Pancreas (tissue), 10 donors: ENCODE results near the gene ACRBP. TPM values are rescaled to one million over a fixed set of nuclear protein-coding genes. Genes with fewer than 3 reads are reported as not detected.

ENCODE experiments used
- ATAC-seq, 4 donors: fragments of 200-7000 bp; cut with Tn5 transposase; one replicate each; pipeline versions ENCODE4 v1.8.0 to v1.9.1; 2020; ENCODE audit warnings: mild to moderate bottlenecking in 4 of 4, moderate library complexity in 4 of 4
- DNase-seq, 6 donors: peaks; one replicate each; pipeline ENCODE4 v3.0.0-alpha.2; 2020
- FAIRE-seq: peaks from 2 replicates; lab custom pipeline; 2012; peaks lifted over from hg19 to GRCh38; lab: Jason Lieb, UNC
- H3K27ac ChIP-seq, 4 donors: fragments of 200-600 bp; sonication (generic); 1 replicate in 3 of 4; 2 replicates in 1 of 4; pipeline versions ENCODE4 v1.5.0 to v1.8.0; 2020
- H3K27me3 ChIP-seq, 4 donors: fragments of 200-600 bp; one replicate each; pipeline ENCODE4 v1.8.0; 2021
- H3K36me3 ChIP-seq, 3 donors: fragments of 200-600 bp; sonication (generic) in 1 of 3; one replicate each; pipeline versions ENCODE4 v1.5.0 to v1.8.0; 2020 to 2021
- H3K4me1 ChIP-seq, 3 donors: fragments of 200-600 bp; one replicate each; pipeline ENCODE4 v1.8.0; 2021
- H3K4me3 ChIP-seq, 4 donors: fragments of 200-600 bp; sonication (generic) in 2 of 4; one replicate each; pipeline versions ENCODE4 v1.5.0 to v1.8.0; 2020 to 2021
- H3K9me3 ChIP-seq, 4 donors: fragments of 200-600 bp; one replicate each; pipeline ENCODE4 v1.8.0; 2021
- CTCF ChIP-seq, 4 donors: fragments of 200-600 bp; sonication (generic) in 3 of 4; IDR thresholded peaks; one replicate each; pipeline versions ENCODE4 v1.5.0 to v1.8.0; 2021; ENCODE audit warnings: antibody characterized with exemption in 4 of 4
- WGBS, 2 donors: extraction: QIAGEN DNeasy Blood & Tissue Kit; methylation state at CpG; one replicate each; pipeline ENCODE4 v1.1.7; 2013; 5-methylcytosine and 5-hydroxymethylcytosine counted together
- intact Hi-C, 3 donors: fragments of 100-400 bp; cut with DNase I; formaldehyde crosslinking; loops; one replicate each; pipeline versions ENCODE4 v1.11.1 to v1.14.2; 2022
- polyA plus RNA-seq, 2 donors: library from polyadenylated mRNA; stranded (reverse); fragments of 200-250 nt; gene quantifications; one replicate each; pipeline ENCODE4 v1.2.3, GENCODE V29; 2013
- total RNA-seq, 6 donors: library from RNA; stranded (reverse); fragmentation: NEBNext Ultra II Directional in 4 of 6; extraction: Animal tissue kit (Norgen Biotek cat#: 25700) in 4 of 6; gene quantifications; one replicate each; pipeline versions ENCODE4 v1.2.1 to v1.2.4, GENCODE V29; 2021 to 2023
- donor health status: healthy with polysubstance abuse.
- donor health status: DM: no; HTN: no; CAD: no; lungs with moderate emphysema.
- donor health status: DM: no; HTN: no; CAD: no.
- donor health status: control.
- donor health status: control.
- donor health status: Bipolar disorder and iron deficiency.
- donor health status: DM: yes; HTN: yes; CAD: no.
- donor health status: DM: no; HTN: no; CAD: no.
- donor health status: DM: no; HTN: no; CAD: no.
- donor health status: DM: yes; HTN: yes; CAD: no.

Gene ACRBP
- total and polyA plus RNA-seq, 8 donors, result 1.2 to 4.1 (median 1.8) TPM

DNA sequence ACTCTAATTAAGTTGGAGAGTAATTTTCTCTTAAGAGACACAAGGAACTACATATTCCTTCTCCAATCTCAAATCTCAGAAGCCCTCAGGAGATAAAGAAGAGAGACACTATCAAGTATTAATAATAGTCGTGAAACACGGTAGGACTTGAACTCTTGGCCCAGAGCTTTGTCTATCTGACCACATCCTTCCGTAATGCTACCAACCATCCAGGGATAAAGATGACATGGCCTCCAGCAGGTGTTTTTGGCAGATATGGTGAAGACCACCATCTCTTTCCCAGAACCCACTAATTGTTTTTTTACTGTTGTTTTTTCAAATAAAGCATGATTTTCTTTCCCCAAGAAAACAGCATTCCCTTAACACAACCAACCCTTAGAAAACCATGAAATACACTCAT lies 38.6 kb upstream of the ACRBP start:
- DNase-seq (no peak), FAIRE-seq (no peak), ATAC-seq (no peak)
- TF ChIP-seq CTCF (IDR thresholded peaks at IDR 0.05), result no peak
- peaks cover 3 to 20% (median 5%) of the 10 kb centered on the region in 3 donors for H3K4me1 ChIP-seq
- H3K27ac ChIP-seq, result no peak overlapping the region
- 73 to 77% methylated on average over 3 of the region's 3 CpGs for WGBS, 2 donors
- intact Hi-C loops, result no loop called here
- H3K27me3 ChIP-seq, result no peaks in the 10 kb centered on the region
- no peaks in the 10 kb centered on the region for H3K36me3 ChIP-seq
- no peaks in the 10 kb centered on the region for H3K9me3 ChIP-seq
- no peak overlapping the region for H3K4me3 ChIP-seq

DNA sequence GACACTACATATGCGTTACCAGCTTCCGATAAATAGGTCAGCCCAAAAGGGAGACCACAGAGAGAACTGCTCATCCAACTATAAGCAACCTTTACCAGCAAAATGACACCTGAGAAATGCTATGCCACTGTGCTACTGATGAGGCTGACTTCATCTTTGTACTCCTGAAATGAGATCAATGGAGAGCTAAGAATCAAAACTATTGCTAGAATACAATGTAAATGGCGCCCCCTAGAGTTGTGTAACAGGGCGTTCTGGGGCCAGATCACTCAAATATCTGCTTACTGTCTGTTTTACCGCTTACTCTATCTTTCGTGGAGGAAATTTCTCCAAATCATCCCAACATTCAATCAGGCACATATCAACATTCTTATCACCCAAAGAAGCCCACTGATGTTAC lies 37.4 kb upstream of the ACRBP start:
- 51 to 63% methylated on average over 6 of the region's 6 CpGs for WGBS, 2 donors
- intact Hi-C loops, result no loop called here
- H3K36me3 ChIP-seq, result peaks cover 0 to 1% (median 0%) of the 10 kb centered on the region in 3 donors
- peaks cover 3 to 12% (median 5%) of the 10 kb centered on the region in 3 donors for H3K4me1 ChIP-seq
- FAIRE-seq, result no peak
- no peaks in the 10 kb centered on the region for H3K27me3 ChIP-seq
- peak in 1 of 4 donors; percentile 30 for TF ChIP-seq CTCF (IDR thresholded peaks at IDR 0.05)
- ATAC-seq, result no peak
- no peak for DNase-seq
- H3K4me3 ChIP-seq, result no peak overlapping the region
- no peak overlapping the region for H3K27ac ChIP-seq
- no peaks in the 10 kb centered on the region for H3K9me3 ChIP-seq

- Histone ChIP-seq H3K4me1 (no peaks in the 10 kb centered on the region), H3K36me3 (peaks cover under 1 to 63% (median 44%) of the 10 kb centered on the region in 3 donors), H3K27me3 (no peaks in the 10 kb centered on the region), H3K4me3 (no peak overlapping the region), H3K27ac (no peak overlapping the region), H3K9me3 (no peaks in the 10 kb centered on the region)
- TF ChIP-seq CTCF (IDR thresholded peaks at IDR 0.05), result no peak
- no peak for FAIRE-seq
- intact Hi-C loops, result no loop called here
- no peak for DNase-seq
- WGBS, 2 donors, result 85 to 91% methylated on average over 5 of the region's 5 CpGs
- no peak for ATAC-seq
Observed at GRCh38 chr12:6676962-6677361, 29.7 kb upstream of the ACRBP start.

- no peaks in the 10 kb centered on the region for H3K4me1 ChIP-seq
- H3K4me3 ChIP-seq, result no peak overlapping the region
- H3K9me3 ChIP-seq, result no peaks in the 10 kb centered on the region
- no peak for TF ChIP-seq CTCF (IDR thresholded peaks at IDR 0.05)
- no peak overlapping the region for H3K27ac ChIP-seq
- intact Hi-C loops, result no loop called here
- H3K36me3 ChIP-seq, result peaks cover 6 to 83% (median 56%) of the 10 kb centered on the region in 3 donors
- H3K27me3 ChIP-seq, result no peaks in the 10 kb centered on the region
- no peak for FAIRE-seq
- no peak for ATAC-seq
- WGBS, 2 donors, result 89 to 92% methylated on average over 18 of the region's 18 CpGs
- no peak for DNase-seq
Observed at GRCh38 chr12:6672143-6672542, 24.9 kb upstream of the ACRBP start.

- 79 to 80% methylated on average over 8 of the region's 8 CpGs for WGBS, 2 donors
- TF ChIP-seq CTCF (IDR thresholded peaks at IDR 0.05), result no peak
- no peak for ATAC-seq
- Histone ChIP-seq H3K36me3 (peaks cover 6 to 56% (median 39%) of the 10 kb centered on the region in 3 donors), H3K4me3 (no peak overlapping the region), H3K27ac (no peak overlapping the region), H3K9me3 (no peaks in the 10 kb centered on the region), H3K4me1 (peaks cover 0 to 3% (median 0%) of the 10 kb centered on the region in 3 donors), H3K27me3 (no peaks in the 10 kb centered on the region)
- intact Hi-C loops, result no loop called here
- FAIRE-seq, result no peak
- DNase-seq, result no peak
Observed at GRCh38 chr12:6667559-6668210, 20.5 kb upstream of the ACRBP start.
